HEK293 (cell line): Measurements from ENCODE around the gene FOXM1.

Source experiments
- BCL11B ChIP-seq: fragments of 450-650 bp; formaldehyde crosslinking; IDR thresholded peaks from 2 replicates; pipeline ENCODE4 v1.5.1; 2016; ENCODE audit warnings: low read depth, missing biosample characterization, missing genetic modification characterization
- GLI2 ChIP-seq: fragments of 450-650 bp; formaldehyde crosslinking; IDR thresholded peaks from 2 replicates; pipeline ENCODE4; 2017; ENCODE audit warnings: missing biosample characterization, missing genetic modification characterization, low read depth, borderline replicate concordance
- GLI4 ChIP-seq: fragments of 450-650 bp; formaldehyde crosslinking; IDR thresholded peaks from 2 replicates; pipeline ENCODE4 v1.5.1; 2016; ENCODE audit warnings: missing biosample characterization, missing genetic modification characterization
- ZIC2 ChIP-seq: fragments of 450-650 bp; formaldehyde crosslinking; IDR thresholded peaks from 2 replicates; pipeline ENCODE4 v1.5.1; 2016; ENCODE audit warnings: missing biosample characterization, missing genetic modification characterization
- ZNF114 ChIP-seq: fragments of 450-650 bp; formaldehyde crosslinking; IDR thresholded peaks from 2 replicates; pipeline ENCODE4 v1.5.0; 2017; ENCODE audit warnings: missing biosample characterization, missing genetic modification characterization
- ZNF121 ChIP-seq: fragments of 450-650 bp; formaldehyde crosslinking; IDR thresholded peaks from 2 replicates; pipeline ENCODE4 v1.5.1; 2016; ENCODE audit warnings: missing biosample characterization, missing genetic modification characterization
- ZNF132 ChIP-seq: fragments of 450-650 bp; formaldehyde crosslinking; IDR thresholded peaks from 2 replicates; pipeline ENCODE4 v1.5.1; 2017; ENCODE audit warnings: missing biosample characterization, missing genetic modification characterization, borderline replicate concordance
- ZNF146 ChIP-seq: fragments of 450-650 bp; formaldehyde crosslinking; IDR thresholded peaks from 2 replicates; pipeline ENCODE4 v1.5.1; 2016; ENCODE audit warnings: missing biosample characterization, missing genetic modification characterization
- ZNF341 ChIP-seq: fragments of 450-650 bp; formaldehyde crosslinking; IDR thresholded peaks from 2 replicates; pipeline ENCODE4; 2016; ENCODE audit warnings: low read depth, missing biosample characterization, missing genetic modification characterization
- ZNF391 ChIP-seq: fragments of 450-650 bp; formaldehyde crosslinking; IDR thresholded peaks from 2 replicates; pipeline ENCODE4 v1.5.1; 2016; ENCODE audit warnings: low read depth, missing biosample characterization, missing genetic modification characterization, borderline replicate concordance
- ZNF423 ChIP-seq: fragments of 450-650 bp; formaldehyde crosslinking; IDR thresholded peaks from 2 replicates; pipeline ENCODE4 v1.5.1; 2016; ENCODE audit warnings: missing biosample characterization, missing genetic modification characterization
- ZNF501 ChIP-seq: fragments of 450-650 bp; formaldehyde crosslinking; IDR thresholded peaks from 2 replicates; pipeline ENCODE4 v1.5.1; 2016; ENCODE audit warnings: missing biosample characterization, missing genetic modification characterization
- ZNF596 ChIP-seq: fragments of 450-650 bp; IDR thresholded peaks from 2 replicates; pipeline ENCODE4 v1.5.0; 2018; ENCODE audit warnings: missing biosample characterization, mild to moderate bottlenecking, missing genetic modification characterization, moderate library complexity
- ZNF623 ChIP-seq: fragments of 450-650 bp; formaldehyde crosslinking; IDR thresholded peaks from 2 replicates; pipeline ENCODE4 v1.5.1; 2016; ENCODE audit warnings: missing biosample characterization, missing genetic modification characterization
- ZNF626 ChIP-seq: fragments of 450-650 bp; sonication (Bioruptor Pico); formaldehyde crosslinking; IDR thresholded peaks from 2 replicates; pipeline ENCODE4 v1.5.1; 2018; ENCODE audit warnings: missing biosample characterization, missing genetic modification characterization, inconsistent platforms
- ZNF670 ChIP-seq: fragments of 450-650 bp; formaldehyde crosslinking; IDR thresholded peaks from 2 replicates; pipeline ENCODE4 v1.5.1; 2016; ENCODE audit warnings: missing biosample characterization, missing genetic modification characterization, low read depth
- ZNF701 ChIP-seq: fragments of 450-650 bp; formaldehyde crosslinking; IDR thresholded peaks from 2 replicates; pipeline ENCODE4 v1.5.1; 2016; ENCODE audit warnings: missing biosample characterization, missing genetic modification characterization
- ZNF830 ChIP-seq: fragments of 450-650 bp; IDR thresholded peaks from 2 replicates; pipeline ENCODE4 v1.5.0; 2018; ENCODE audit warnings: missing biosample characterization, missing genetic modification characterization, low read depth, mild to moderate bottlenecking, moderate library complexity
- ZNF837 ChIP-seq: fragments of 450-650 bp; formaldehyde crosslinking; IDR thresholded peaks from 2 replicates; pipeline ENCODE4 v1.5.1; 2016; ENCODE audit warnings: missing biosample characterization, missing genetic modification characterization
- TF ChIP-seq, protein P1 (sequence below): fragments of 450-650 bp; formaldehyde crosslinking; conservative IDR thresholded peaks from 2 replicates; pipeline ENCODE4 v1.5.1; 2016; ENCODE audit warnings: low read depth, missing biosample characterization, missing genetic modification characterization
- TF ChIP-seq, protein P2 (sequence below): sonication (generic); formaldehyde crosslinking; IDR thresholded peaks from 2 replicates; pipeline ENCODE4 v1.8.1; 2022; ENCODE audit warnings: mild to moderate bottlenecking, moderate library complexity, missing genetic modification reagents
- TF ChIP-seq, protein P3 (sequence below): fragments of 450-650 bp; formaldehyde crosslinking; IDR thresholded peaks from 2 replicates; pipeline ENCODE4 v1.5.1; 2016; ENCODE audit warnings: missing biosample characterization, missing genetic modification characterization
- TF ChIP-seq, protein P4 (sequence below): fragments of 450-650 bp; formaldehyde crosslinking; IDR thresholded peaks from 2 replicates; pipeline ENCODE4 v1.5.1; 2016; ENCODE audit warnings: missing biosample characterization, missing genetic modification characterization
- TF ChIP-seq, protein P5 (sequence below): fragments of 450-650 bp; formaldehyde crosslinking; IDR thresholded peaks from 2 replicates; pipeline ENCODE4 v1.5.1; 2016; ENCODE audit warnings: missing biosample characterization, missing genetic modification characterization, low read depth
- TF ChIP-seq, protein P6 (sequence below): fragments of 450-650 bp; formaldehyde crosslinking; IDR thresholded peaks from 2 replicates; pipeline ENCODE4 v1.5.1; 2016; ENCODE audit warnings: missing biosample characterization, missing genetic modification characterization

The FOXM1 gene

DNA sequence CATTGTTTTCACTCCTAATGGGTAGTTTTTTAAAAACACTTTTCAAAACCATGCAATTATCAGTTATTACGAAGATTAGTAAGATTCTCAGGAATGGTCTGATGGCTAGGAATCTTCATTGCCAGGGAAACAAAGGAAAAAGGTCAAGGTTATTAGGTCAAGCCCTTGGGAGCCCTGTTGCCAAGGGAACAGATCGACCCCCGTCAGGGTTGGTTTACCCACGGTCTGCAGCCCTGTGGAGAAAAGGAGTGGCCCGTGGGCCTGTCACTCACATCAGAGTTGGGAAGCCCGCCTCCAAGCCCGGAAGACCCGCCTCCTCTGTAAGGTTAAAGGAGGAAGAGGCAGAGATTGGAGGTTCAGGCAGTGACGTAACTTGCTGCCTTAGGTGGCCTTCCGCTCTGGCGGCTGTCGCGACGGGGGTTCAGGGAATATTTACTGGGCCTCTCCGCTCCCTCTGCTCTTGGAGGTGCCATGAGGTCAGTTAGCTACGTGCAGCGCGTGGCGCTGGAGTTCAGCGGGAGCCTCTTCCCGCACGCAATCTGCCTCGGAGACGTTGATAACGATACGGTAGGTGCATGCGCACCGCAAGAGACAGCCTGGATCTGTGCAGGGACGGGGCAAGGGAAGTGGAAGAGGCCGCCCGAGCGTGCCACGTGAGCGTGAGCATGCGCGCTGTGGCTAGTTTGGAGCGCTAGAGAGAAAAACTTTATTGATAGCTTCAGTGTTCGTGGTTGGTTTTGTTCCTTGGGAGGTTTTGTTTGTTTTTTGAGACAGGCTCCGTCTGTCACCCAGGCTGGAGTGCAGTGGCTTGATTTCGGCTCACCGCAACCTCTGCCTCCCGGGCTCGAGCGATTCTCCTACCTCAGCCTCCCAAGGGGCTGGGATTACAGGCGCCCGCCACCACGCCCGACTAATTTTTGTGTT lies 64.4 kb downstream of the FOXM1 start, which contains the start of gene ITFG2 (continued):
- TF ChIP-seq, protein P1, sequence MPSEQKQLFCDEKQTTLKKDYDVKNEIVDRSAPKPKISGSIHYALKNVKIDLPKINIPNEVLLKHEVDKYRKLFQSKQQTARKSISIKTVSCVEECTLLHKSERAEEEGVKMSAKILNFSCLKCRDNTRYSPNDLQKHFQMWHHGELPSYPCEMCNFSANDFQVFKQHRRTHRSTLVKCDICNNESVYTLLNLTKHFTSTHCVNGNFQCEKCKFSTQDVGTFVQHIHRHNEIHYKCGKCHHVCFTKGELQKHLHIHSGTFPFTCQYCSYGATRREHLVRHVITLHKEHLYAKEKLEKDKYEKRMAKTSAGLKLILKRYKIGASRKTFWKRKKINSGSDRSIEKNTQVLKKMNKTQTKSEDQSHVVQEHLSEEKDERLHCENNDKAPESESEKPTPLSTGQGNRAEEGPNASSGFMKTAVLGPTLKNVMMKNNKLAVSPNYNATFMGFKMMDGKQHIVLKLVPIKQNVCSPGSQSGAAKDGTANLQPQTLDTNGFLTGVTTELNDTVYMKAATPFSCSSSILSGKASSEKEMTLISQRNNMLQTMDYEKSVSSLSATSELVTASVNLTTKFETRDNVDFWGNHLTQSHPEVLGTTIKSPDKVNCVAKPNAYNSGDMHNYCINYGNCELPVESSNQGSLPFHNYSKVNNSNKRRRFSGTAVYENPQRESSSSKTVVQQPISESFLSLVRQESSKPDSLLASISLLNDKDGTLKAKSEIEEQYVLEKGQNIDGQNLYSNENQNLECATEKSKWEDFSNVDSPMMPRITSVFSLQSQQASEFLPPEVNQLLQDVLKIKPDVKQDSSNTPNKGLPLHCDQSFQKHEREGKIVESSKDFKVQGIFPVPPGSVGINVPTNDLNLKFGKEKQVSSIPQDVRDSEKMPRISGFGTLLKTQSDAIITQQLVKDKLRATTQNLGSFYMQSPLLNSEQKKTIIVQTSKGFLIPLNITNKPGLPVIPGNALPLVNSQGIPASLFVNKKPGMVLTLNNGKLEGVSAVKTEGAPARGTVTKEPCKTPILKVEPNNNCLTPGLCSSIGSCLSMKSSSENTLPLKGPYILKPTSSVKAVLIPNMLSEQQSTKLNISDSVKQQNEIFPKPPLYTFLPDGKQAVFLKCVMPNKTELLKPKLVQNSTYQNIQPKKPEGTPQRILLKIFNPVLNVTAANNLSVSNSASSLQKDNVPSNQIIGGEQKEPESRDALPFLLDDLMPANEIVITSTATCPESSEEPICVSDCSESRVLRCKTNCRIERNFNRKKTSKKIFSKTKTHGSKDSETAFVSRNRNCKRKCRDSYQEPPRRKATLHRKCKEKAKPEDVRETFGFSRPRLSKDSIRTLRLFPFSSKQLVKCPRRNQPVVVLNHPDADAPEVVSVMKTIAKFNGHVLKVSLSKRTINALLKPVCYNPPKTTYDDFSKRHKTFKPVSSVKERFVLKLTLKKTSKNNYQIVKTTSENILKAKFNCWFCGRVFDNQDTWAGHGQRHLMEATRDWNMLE (tag by site-specific recombination), result peak; percentile 73
- TF ChIP-seq ZNF114 (no peak), ZIC2 (tag by site-specific recombination) (peak; percentile 96), ZNF626 (no peak), ZNF341 (tag by site-specific recombination) (peak; percentile 80), ZNF830 (tag by site-specific recombination) (no peak), ZNF837 (no peak), BCL11B (tag by site-specific recombination) (peak; percentile 88), ZNF501 (tag by site-specific recombination) (peak; percentile 100), ZNF132 (no peak), ZNF623 (tag by site-specific recombination) (0 out of 2 replicates have a peak, but pooled peaks have one; percentile 42), ZNF670 (no peak), ZNF596 (tag by site-specific recombination) (peak; percentile 29; the same call in 1 of the 2 replicates), ZNF146 (tag by site-specific recombination) (peak; percentile 93), ZNF423 (tag by site-specific recombination) (no peak), ZNF121 (tag by site-specific recombination) (peak; percentile 90), GLI2 (tag by site-specific recombination) (no peak), ZNF701 (tag by site-specific recombination) (no peak), ZNF391 (peak; percentile 95), GLI4 (tag by site-specific recombination) (peak; percentile 99)
- TF ChIP-seq, protein P2, sequence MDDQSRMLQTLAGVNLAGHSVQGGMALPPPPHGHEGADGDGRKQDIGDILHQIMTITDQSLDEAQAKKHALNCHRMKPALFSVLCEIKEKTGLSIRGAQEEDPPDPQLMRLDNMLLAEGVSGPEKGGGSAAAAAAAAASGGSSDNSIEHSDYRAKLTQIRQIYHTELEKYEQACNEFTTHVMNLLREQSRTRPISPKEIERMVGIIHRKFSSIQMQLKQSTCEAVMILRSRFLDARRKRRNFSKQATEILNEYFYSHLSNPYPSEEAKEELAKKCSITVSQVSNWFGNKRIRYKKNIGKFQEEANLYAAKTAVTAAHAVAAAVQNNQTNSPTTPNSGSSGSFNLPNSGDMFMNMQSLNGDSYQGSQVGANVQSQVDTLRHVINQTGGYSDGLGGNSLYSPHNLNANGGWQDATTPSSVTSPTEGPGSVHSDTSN, result peak; percentile 89; the same call in 1 of the 2 replicates
- TF ChIP-seq, protein P3, sequence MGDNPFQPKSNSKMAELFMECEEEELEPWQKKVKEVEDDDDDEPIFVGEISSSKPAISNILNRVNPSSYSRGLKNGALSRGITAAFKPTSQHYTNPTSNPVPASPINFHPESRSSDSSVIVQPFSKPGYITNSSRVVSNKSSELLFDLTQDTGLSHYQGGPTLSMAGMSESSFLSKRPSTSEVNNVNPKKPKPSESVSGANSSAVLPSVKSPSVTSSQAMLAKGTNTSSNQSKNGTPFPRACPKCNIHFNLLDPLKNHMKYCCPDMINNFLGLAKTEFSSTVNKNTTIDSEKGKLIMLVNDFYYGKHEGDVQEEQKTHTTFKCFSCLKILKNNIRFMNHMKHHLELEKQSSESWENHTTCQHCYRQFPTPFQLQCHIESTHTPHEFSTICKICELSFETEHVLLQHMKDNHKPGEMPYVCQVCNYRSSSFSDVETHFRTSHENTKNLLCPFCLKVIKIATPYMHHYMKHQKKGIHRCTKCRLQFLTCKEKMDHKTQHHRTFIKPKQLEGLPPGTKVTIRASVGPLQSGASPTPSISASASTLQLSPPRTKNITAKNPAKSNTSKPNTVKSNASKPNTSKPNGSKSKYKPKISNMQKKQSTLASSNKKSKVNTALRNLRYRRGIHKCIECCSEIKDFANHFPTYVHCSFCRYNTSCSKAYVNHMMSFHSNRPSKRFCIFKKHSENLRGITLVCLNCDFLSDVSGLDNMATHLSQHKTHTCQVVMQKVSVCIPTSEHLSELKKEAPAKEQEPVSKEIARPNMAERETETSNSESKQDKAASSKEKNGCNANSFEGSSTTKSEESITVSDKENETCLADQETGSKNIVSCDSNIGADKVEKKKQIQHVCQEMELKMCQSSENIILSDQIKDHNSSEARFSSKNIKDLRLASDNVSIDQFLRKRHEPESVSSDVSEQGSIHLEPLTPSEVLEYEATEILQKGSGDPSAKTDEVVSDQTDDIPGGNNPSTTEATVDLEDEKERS (tag by site-specific recombination), result no peak
- TF ChIP-seq, protein P4, sequence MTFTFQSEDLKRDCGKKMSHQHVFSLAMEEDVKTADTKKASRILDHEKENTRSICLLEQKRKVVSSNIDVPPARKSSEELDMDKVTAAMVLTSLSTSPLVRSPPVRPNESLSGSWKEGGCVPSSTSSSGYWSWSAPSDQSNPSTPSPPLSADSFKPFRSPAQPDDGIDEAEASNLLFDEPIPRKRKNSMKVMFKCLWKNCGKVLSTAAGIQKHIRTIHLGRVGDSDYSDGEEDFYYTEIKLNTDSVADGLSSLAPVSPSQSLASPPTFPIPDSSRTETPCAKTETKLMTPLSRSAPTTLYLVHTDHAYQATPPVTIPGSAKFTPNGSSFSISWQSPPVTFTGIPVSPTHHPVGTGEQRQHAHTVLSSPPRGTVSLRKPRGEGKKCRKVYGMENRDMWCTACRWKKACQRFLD (tag by site-specific recombination), result no peak
- TF ChIP-seq, protein P5, sequence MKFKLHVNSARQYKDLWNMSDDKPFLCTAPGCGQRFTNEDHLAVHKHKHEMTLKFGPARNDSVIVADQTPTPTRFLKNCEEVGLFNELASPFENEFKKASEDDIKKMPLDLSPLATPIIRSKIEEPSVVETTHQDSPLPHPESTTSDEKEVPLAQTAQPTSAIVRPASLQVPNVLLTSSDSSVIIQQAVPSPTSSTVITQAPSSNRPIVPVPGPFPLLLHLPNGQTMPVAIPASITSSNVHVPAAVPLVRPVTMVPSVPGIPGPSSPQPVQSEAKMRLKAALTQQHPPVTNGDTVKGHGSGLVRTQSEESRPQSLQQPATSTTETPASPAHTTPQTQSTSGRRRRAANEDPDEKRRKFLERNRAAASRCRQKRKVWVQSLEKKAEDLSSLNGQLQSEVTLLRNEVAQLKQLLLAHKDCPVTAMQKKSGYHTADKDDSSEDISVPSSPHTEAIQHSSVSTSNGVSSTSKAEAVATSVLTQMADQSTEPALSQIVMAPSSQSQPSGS (tag by site-specific recombination), result peak; percentile 98
- TF ChIP-seq, protein P6, sequence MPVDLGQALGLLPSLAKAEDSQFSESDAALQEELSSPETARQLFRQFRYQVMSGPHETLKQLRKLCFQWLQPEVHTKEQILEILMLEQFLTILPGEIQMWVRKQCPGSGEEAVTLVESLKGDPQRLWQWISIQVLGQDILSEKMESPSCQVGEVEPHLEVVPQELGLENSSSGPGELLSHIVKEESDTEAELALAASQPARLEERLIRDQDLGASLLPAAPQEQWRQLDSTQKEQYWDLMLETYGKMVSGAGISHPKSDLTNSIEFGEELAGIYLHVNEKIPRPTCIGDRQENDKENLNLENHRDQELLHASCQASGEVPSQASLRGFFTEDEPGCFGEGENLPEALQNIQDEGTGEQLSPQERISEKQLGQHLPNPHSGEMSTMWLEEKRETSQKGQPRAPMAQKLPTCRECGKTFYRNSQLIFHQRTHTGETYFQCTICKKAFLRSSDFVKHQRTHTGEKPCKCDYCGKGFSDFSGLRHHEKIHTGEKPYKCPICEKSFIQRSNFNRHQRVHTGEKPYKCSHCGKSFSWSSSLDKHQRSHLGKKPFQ (tag by site-specific recombination), result peak; percentile 55; the same call in 1 of the 2 replicates
